Measurements from ENCODE around the gene COPS8. TPM values are rescaled to one million over a fixed set of nuclear protein-coding genes. Genes with fewer than 3 reads are reported as not detected.

The COPS8 gene
- total and polyA plus RNA-seq, 2 of the 8 experiments (the other 6 are each of a cell fraction or from before 2014, with no cell fraction given), result 59.3 to 67.5 TPM

- no peak overlapping the region for H4K5ac ChIP-seq (ENCODE audit: insufficient read length, low read depth, low read length)
- no peak overlapping the region for H2BK12ac ChIP-seq (ENCODE audit: low read depth, low read length)
- WGBS, 2 experiments (ENCODE audit: extremely low coverage in 1 of 2, insufficient coverage in 1 of 2, insufficient read length in 1 of 2, insufficient replicate concordance in 2 of 2, low coverage in 1 of 2, low lambda C conversion rate in 2 of 2, missing lambda C conversion rate in 1 of 2), result 82% methylated on average over 8 of the region's 8 CpGs; no CpG with 5 or more reads in 1 of the 2 experiments
- no peaks in the 10 kb centered on the region for H4K20me1 ChIP-seq (replicated peaks in 1 of 2; ENCODE audit: control insufficient read depth in 1 of 2, insufficient read depth in 2 of 2, low read length in 2 of 2)
- H2BK5ac ChIP-seq (ENCODE audit: low read depth, low read length), result no peak overlapping the region
- H3K36me3 ChIP-seq (ENCODE audit: control insufficient read depth in 2 of 4, insufficient read depth in 4 of 4, low read length in 3 of 4), result no peaks in the 10 kb centered on the region
- no peak overlapping the region for H4K91ac ChIP-seq (replicated peaks; ENCODE audit: insufficient read length, low read length)
- no peak overlapping the region for H2BK15ac ChIP-seq (ENCODE audit: low read length)
- H3K4me3 ChIP-seq (ENCODE audit: extremely low read depth in 1 of 4, insufficient read depth in 2 of 4, low read depth in 3 of 4, low read length in 4 of 4), result no peak overlapping the region
- no peak overlapping the region for H2BK20ac ChIP-seq (ENCODE audit: low read length)
- no peaks in the 10 kb centered on the region for H3K79me2 ChIP-seq (ENCODE audit: control insufficient read depth in 1 of 2, insufficient read depth in 2 of 2, low read length in 2 of 2)
- H3K9me3 ChIP-seq (ENCODE audit: insufficient read depth in 2 of 2, low read depth in 1 of 2, low read length in 1 of 2), result peaks cover 6 to 12% of the 10 kb centered on the region in 2 experiments; a peak in 3 of 4 replicates
- H3K18ac ChIP-seq (ENCODE audit: extremely low read depth, low read length), result no peak overlapping the region
- no peaks in the 10 kb centered on the region for H3K79me1 ChIP-seq (ENCODE audit: low read depth, low read length)
- no peak overlapping the region for H3K9ac ChIP-seq (replicated peaks in 1 of 4; ENCODE audit: extremely low read depth in 1 of 4, low read depth in 3 of 4, low read length in 3 of 4)
- ChIA-PET POLR2A (ENCODE audit: partially characterized antibody) (no interaction called here), CTCF (ENCODE audit: partially characterized antibody) (interaction anchor here (0.7 kb wide), 1 partner anchor 489 kb away, joined by 3 read pairs; no protein-coding TSS in a partner anchor)
- H4K8ac ChIP-seq (ENCODE audit: extremely low read depth, insufficient read depth, low read length), result no peak overlapping the region
- peak overlapping the region; percentile 85 for H2AK5ac ChIP-seq (ENCODE audit: low read depth, low read length)
- H3K4me1 ChIP-seq (replicated peaks in 1 of 4; ENCODE audit: control insufficient read depth in 3 of 4, insufficient read depth in 4 of 4, low read length in 3 of 4), result no peaks in the 10 kb centered on the region
- H3K23ac ChIP-seq (ENCODE audit: insufficient read length), result no peak overlapping the region
- no peak overlapping the region for H3K4me2 ChIP-seq (ENCODE audit: insufficient read depth in 1 of 2, low read depth in 2 of 2, low read length in 2 of 2)
- no peaks in the 10 kb centered on the region for H3K27me3 ChIP-seq (replicated peaks in 1 of 4; ENCODE audit: control insufficient read depth in 3 of 4, extremely low read depth in 1 of 4, insufficient read depth in 3 of 4, low read length in 3 of 4)
- FAIRE-seq (no peak), DNase-seq (ENCODE audit: low read depth in 1 of 2, low spot score in 2 of 2) (no peak)
- no peak overlapping the region for H3K56ac ChIP-seq (replicated peaks; ENCODE audit: insufficient read length, low read depth, low read length)
- no peak overlapping the region for H3K4ac ChIP-seq (replicated peaks; ENCODE audit: insufficient read length, low read depth, low read length)
- no peak overlapping the region for H2BK120ac ChIP-seq (replicated peaks; ENCODE audit: low read depth, low read length)
- H2AFZ ChIP-seq (ENCODE audit: low read length), result no peak overlapping the region
- no peak overlapping the region for H3K27ac ChIP-seq (ENCODE audit: low read depth, low read length)
- no peak overlapping the region for H3K14ac ChIP-seq (ENCODE audit: insufficient read length)
- no peaks in the 10 kb centered on the region for H3K23me2 ChIP-seq (ENCODE audit: low read depth, low read length)
Measured at GRCh38 chr2:237051861-237052260, 33.8 kb upstream of the COPS8 start.

All from H1 (cell line).